GM19328 (cell line): ENCODE results near the gene HIPK4.

Experiments used
- ATAC-seq: cut with Tn5 transposase; IDR thresholded peaks from one replicate; pipeline ENCODE4 v1.9.1; 2021; ENCODE audit warnings: mild to moderate bottlenecking, moderate library complexity; ENCODE audit not compliant: unreplicated experiment

The HIPK4 gene

GRCh38 chr19:40367577-40368434 is 22.2 kb downstream of the HIPK4 start:
- no peak for ATAC-seq

- no peak for ATAC-seq
Measured at GRCh38 chr19:40366697-40367561, 23.1 kb downstream of the HIPK4 start.

- ATAC-seq, result no peak
Measured at GRCh38 chr19:40365613-40366401, 24.2 kb downstream of the HIPK4 start.

GRCh38 chr19:40365010-40365409 is 25.0 kb downstream of the HIPK4 start:
- no peak for ATAC-seq

GRCh38 chr19:40363069-40363468 is 26.9 kb downstream of the HIPK4 start:
- no peak for ATAC-seq

- ATAC-seq, result no peak
Measured at GRCh38 chr19:40362160-40362559, 27.8 kb downstream of the HIPK4 start.

GRCh38 chr19:40360708-40361241 is 29.2 kb downstream of the HIPK4 start:
- ATAC-seq, result no peak

- ATAC-seq, result no peak
Measured at GRCh38 chr19:40360020-40360707, 29.8 kb downstream of the HIPK4 start.

GRCh38 chr19:40358773-40359172 is 31.2 kb downstream of the HIPK4 start:
- no peak for ATAC-seq

GRCh38 chr19:40357640-40358039 is 32.3 kb downstream of the HIPK4 start:
- no peak for ATAC-seq

- ATAC-seq, result no peak
Measured at GRCh38 chr19:40356681-40357595, 33.0 kb downstream of the HIPK4 start.

- no peak for ATAC-seq
Measured at GRCh38 chr19:40355975-40356680, 33.9 kb downstream of the HIPK4 start.

- no peak for ATAC-seq
Measured at GRCh38 chr19:40348961-40349507, 40.9 kb downstream of the HIPK4 start.

- ATAC-seq, result peak; percentile 96
Measured at GRCh38 chr19:40348125-40348913, 41.7 kb downstream of the HIPK4 start, which contains the start of the genes C19orf47 and PLD3. C19orf47 (minus strand) TSS chr19:40348397; CDS start chr19:40341857, 6,540 bp downstream. PLD3 (plus strand) TSS chr19:40348695; CDS start chr19:40366484, 17,789 bp downstream.

GRCh38 chr19:40344422-40344821 is 45.6 kb downstream of the HIPK4 start:
- ATAC-seq, result no peak

GRCh38 chr19:40342644-40343311 is 47.2 kb downstream of the HIPK4 start:
- ATAC-seq, result no peak
